NT2/D1 (cell line): ENCODE results near the gene MRPL21.

ENCODE experiments used
- SUZ12 ChIP-seq: IDR thresholded peaks from 2 replicates; pipeline ENCODE4 v1.6.1; 2011; ENCODE audit not compliant: insufficient read length, insufficient read depth; ENCODE audit errors: extremely low read depth
- YY1 ChIP-seq: IDR thresholded peaks from 2 replicates; pipeline ENCODE4 v1.6.1; 2011; ENCODE audit not compliant: insufficient read length, insufficient read depth
- ZNF274 ChIP-seq: IDR thresholded peaks from 2 replicates; pipeline ENCODE4 v1.6.1; 2011; ENCODE audit warnings: mild to moderate bottlenecking, low read depth, low read length

GRCh38 chr11:68935066-68935465 lies 31.4 kb upstream of the MRPL21 start:
- TF ChIP-seq ZNF274 (no peak), SUZ12 (no peak), YY1 (no peak)
